PFSK-1 (cell line): ENCODE measurements around the gene TRIM34.

Experiments
- POLR2AphosphoS5 ChIP-seq: IDR thresholded peaks from 2 replicates; pipeline ENCODE4 v1.6.1; 2012; ENCODE audit warnings: low read depth, mild to moderate bottlenecking, control low read depth, low read length, moderate library complexity
- SIN3A ChIP-seq: IDR thresholded peaks from 2 replicates; pipeline ENCODE4 v1.6.1; 2012; ENCODE audit warnings: mild to moderate bottlenecking, low read length, moderate library complexity, borderline replicate concordance; ENCODE audit not compliant: insufficient read depth

DNA sequence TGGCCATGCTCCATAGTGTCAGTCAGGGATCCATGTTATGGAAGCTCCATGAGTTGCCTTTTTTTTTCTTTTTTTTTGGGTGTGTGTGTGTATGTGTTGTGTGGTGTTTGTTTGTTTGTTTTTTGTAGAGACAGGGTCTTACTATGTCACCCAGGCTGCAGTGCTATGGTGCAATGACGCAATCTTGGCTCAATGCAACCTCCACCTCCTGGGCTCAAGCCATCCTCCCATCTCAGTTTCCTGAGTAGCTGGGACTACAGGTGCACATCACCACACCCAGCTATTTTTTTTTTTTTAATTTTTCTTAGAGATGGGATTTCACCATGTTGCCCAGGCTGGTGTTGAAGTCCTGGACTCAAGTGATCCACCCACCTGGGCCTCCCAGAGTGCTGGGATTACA lies 63.7 kb downstream of the TRIM34 start:
- TF ChIP-seq POLR2AphosphoS5 (no peak), SIN3A (no peak)
